SH-SY5Y (cell line): ENCODE results near the gene DCDC1.

ENCODE experiments used
- GATA2 ChIP-seq: IDR thresholded peaks from 2 replicates; pipeline ENCODE4 v1.6.1; 2011; ENCODE audit warnings: mild to moderate bottlenecking, low read depth, low read length
- GATA3 ChIP-seq: IDR thresholded peaks from 2 replicates; pipeline ENCODE4 v1.6.1; 2011; ENCODE audit warnings: low read depth, mild to moderate bottlenecking, low read length, moderate library complexity

GRCh38 chr11:31173926-31174680, 195.4 kb downstream of the DCDC1 start:
- TF ChIP-seq GATA2 (no peak), GATA3 (no peak)
